HL-60 (cell line): Measurements from ENCODE around the gene SNCA.

Experiments used
- DNase-seq, 2 experiments: peaks; one replicate each; pipeline ENCODE4 v3.0.0-alpha.2; 2010 to 2020; ENCODE audit warnings: low read depth in 1 of 2, low spot score in 1 of 2
- H3K27ac ChIP-seq: fragments of 250-450 bp; sonication (Bioruptor Pico); replicated peaks from 2 replicates; pipeline ENCODE4 v1.5.1; 2020; ENCODE audit warnings: mild to moderate bottlenecking, moderate library complexity
- H3K27me3 ChIP-seq: fragments of 250-450 bp; sonication (Bioruptor Pico); 2 replicates; pipeline ENCODE4 v1.5.1; 2021; ENCODE audit warnings: mild to moderate bottlenecking, moderate library complexity; ENCODE audit not compliant: insufficient read depth, poor library complexity, severe bottlenecking
- H3K4me3 ChIP-seq: replicated peaks from 2 replicates; pipeline ENCODE4 v1.5.1; 2011; ENCODE audit warnings: mild to moderate bottlenecking, control low read depth, low read length; ENCODE audit not compliant: insufficient read depth
- CTCF ChIP-seq: IDR thresholded peaks from one replicate; pipeline ENCODE4 v1.5.1; 2011; ENCODE audit warnings: low read length, control low read depth, inconsistent platforms; ENCODE audit not compliant: insufficient read depth
- GABPA ChIP-seq: IDR thresholded peaks from 2 replicates; pipeline ENCODE4 v1.6.1; 2012; ENCODE audit warnings: low read depth
- POLR2AphosphoS5 ChIP-seq: IDR thresholded peaks from 2 replicates; pipeline ENCODE4 v1.6.1; 2012; ENCODE audit warnings: low read depth
- SPI1 ChIP-seq: IDR thresholded peaks from 2 replicates; pipeline ENCODE4 v1.6.1; 2012; ENCODE audit warnings: low read depth, mild to moderate bottlenecking, borderline replicate concordance
- TF ChIP-seq, protein P1 (sequence below): IDR thresholded peaks from 2 replicates; pipeline ENCODE4 v1.6.1; 2012; ENCODE audit warnings: low read depth; ENCODE audit not compliant: insufficient replicate concordance

The SNCA gene

GRCh38 chr4:89744914-89745313, 92.0 kb downstream of the SNCA start:
- TF ChIP-seq SPI1 (no peak), POLR2AphosphoS5 (no peak), CTCF (no peak), GABPA (no peak)
- TF ChIP-seq, protein P1, sequence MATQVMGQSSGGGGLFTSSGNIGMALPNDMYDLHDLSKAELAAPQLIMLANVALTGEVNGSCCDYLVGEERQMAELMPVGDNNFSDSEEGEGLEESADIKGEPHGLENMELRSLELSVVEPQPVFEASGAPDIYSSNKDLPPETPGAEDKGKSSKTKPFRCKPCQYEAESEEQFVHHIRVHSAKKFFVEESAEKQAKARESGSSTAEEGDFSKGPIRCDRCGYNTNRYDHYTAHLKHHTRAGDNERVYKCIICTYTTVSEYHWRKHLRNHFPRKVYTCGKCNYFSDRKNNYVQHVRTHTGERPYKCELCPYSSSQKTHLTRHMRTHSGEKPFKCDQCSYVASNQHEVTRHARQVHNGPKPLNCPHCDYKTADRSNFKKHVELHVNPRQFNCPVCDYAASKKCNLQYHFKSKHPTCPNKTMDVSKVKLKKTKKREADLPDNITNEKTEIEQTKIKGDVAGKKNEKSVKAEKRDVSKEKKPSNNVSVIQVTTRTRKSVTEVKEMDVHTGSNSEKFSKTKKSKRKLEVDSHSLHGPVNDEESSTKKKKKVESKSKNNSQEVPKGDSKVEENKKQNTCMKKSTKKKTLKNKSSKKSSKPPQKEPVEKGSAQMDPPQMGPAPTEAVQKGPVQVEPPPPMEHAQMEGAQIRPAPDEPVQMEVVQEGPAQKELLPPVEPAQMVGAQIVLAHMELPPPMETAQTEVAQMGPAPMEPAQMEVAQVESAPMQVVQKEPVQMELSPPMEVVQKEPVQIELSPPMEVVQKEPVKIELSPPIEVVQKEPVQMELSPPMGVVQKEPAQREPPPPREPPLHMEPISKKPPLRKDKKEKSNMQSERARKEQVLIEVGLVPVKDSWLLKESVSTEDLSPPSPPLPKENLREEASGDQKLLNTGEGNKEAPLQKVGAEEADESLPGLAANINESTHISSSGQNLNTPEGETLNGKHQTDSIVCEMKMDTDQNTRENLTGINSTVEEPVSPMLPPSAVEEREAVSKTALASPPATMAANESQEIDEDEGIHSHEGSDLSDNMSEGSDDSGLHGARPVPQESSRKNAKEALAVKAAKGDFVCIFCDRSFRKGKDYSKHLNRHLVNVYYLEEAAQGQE, result no peak
- no peak for DNase-seq

GRCh38 chr4:89741768-89742167, 95.2 kb downstream of the SNCA start:
- Histone ChIP-seq H3K27me3 (no peaks in the 10 kb centered on the region), H3K27ac (no peak overlapping the region), H3K4me3 (no peak overlapping the region)
- TF ChIP-seq POLR2AphosphoS5 (no peak), GABPA (no peak), CTCF (no peak)
- DNase-seq, result no peak

More at GRCh38 chr4:89744914-89745313, 92.0 kb downstream of the SNCA start:
- Histone ChIP-seq H3K27ac (no peak overlapping the region), H3K4me3 (no peak overlapping the region), H3K27me3 (no peaks in the 10 kb centered on the region)

GRCh38 chr4:89739311-89739988, 97.5 kb downstream of the SNCA start:
- no peak overlapping the region for H3K27ac ChIP-seq
- H3K27me3 ChIP-seq, result no peaks in the 10 kb centered on the region
- no peak overlapping the region for H3K4me3 ChIP-seq
- TF ChIP-seq, protein P1, result no peak
- TF ChIP-seq GABPA (no peak), CTCF (no peak), SPI1 (no peak), POLR2AphosphoS5 (no peak)
- no peak for DNase-seq

DNA sequence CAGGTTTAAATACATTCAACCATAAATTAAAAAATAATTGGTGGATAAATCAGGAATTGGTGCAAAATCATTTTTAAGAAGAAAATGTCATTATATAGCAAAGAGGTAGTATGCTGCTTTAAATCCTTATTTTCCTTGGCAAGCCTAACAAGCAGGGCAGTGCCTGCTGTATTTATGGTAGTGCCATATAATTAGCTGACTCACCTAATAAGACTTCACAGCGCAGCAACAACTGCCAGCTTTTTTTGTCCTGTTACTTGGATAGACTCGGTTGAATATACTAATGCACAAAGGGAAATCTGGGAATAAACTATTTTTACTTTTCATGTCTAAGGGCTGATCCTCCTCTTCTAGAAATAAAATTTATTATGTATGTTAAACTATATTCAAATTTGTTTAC, 99.1 kb downstream of the SNCA start:
- H3K4me3 ChIP-seq, result no peak overlapping the region
- DNase-seq, result no peak
- no peak overlapping the region for H3K27ac ChIP-seq
- no peaks in the 10 kb centered on the region for H3K27me3 ChIP-seq
- no peak for TF ChIP-seq POLR2AphosphoS5
- TF ChIP-seq CTCF, result no peak
- TF ChIP-seq, protein P1, result no peak
- TF ChIP-seq SPI1, result no peak
- TF ChIP-seq GABPA, result no peak
